NT2/D1 (cell line): ENCODE results near the gene COLEC12.

Experiments used
- SUZ12 ChIP-seq: IDR thresholded peaks from 2 replicates; pipeline ENCODE4 v1.6.1; 2011; ENCODE audit not compliant: insufficient read length, insufficient read depth; ENCODE audit errors: extremely low read depth
- YY1 ChIP-seq: IDR thresholded peaks from 2 replicates; pipeline ENCODE4 v1.6.1; 2011; ENCODE audit not compliant: insufficient read length, insufficient read depth
- ZNF274 ChIP-seq: IDR thresholded peaks from 2 replicates; pipeline ENCODE4 v1.6.1; 2011; ENCODE audit warnings: mild to moderate bottlenecking, low read depth, low read length

- TF ChIP-seq YY1 (no peak), ZNF274 (no peak), SUZ12 (no peak)
Observed at GRCh38 chr18:336713-337112, 163.8 kb downstream of the COLEC12 start.
